ENCODE data around the gene ACSS3. TPM values are rescaled to one million over a fixed set of nuclear protein-coding genes. Genes with fewer than 3 reads are reported as not detected.
A peak's percentile ranks its signal among the peaks of the same experiment; 100 is the strongest.
"Not testable (repeated sequence)": the region's sequence is repeated elsewhere in the genome, so short reads cannot be mapped to it uniquely, and the experiment has no call there.

The ACSS3 gene
- total RNA-seq (ENCODE audit: unreplicated experiment), result 18.7 TPM
- long read RNA-seq, full-length matches to known transcripts, result 17 of 20 reads
- long read RNA-seq, partial matches to known transcripts, result 0 of 20 reads
- long read RNA-seq, other reads (novel, unspliced or antisense), result 3 of 20 reads

DNA sequence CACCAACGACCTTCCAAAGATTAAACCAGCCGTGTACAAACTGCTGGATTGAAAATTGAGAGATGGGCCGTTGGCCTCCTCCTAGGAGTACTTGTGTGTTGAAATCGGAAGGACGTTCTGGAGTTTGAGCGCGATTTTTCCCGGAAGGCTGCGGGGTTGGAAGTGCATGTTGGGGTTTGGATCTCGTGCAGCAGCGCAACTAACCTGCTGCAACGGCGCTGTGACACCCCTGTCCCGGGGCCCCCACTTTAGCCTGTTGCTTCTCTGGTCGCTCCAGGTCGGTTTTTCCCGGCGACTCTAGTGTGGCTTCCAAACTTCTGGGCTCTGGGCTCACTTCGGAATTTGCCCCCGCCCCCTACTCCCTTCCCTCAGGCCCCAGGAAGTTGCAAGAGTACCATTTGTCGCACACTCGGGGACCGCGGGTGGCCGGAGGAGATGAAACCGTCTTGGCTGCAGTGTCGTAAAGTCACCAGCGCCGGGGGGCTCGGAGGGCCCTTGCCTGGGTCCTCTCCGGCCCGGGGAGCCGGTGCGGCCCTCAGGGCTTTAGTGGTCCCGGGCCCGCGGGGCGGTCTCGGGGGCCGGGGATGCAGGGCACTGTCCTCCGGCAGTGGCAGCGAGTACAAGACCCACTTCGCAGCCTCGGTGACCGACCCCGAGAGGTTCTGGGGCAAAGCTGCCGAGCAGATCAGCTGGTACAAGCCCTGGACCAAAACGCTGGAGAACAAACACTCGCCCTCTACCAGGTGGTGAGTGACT, at the start of gene ACSS3:
Gene ACSS3 (plus strand): TSS at position 394 of the 756 bp plus-strand sequence. CDS start 42 bp downstream, at position 436.
- DNase-seq (ENCODE audit: low spot score), result peak; percentile 54
- Mint-ChIP-seq H3K4me1 (ENCODE audit: unreplicated experiment) (peaks cover 21% of the 10 kb centered on the region), H3K4me3 (ENCODE audit: unreplicated experiment) (peak within 1 kb of the TSS; percentile 90), H3K27ac (ENCODE audit: unreplicated experiment) (no peak within 1 kb of the TSS), H3K9me3 (ENCODE audit: unreplicated experiment) (no peaks in the 10 kb centered on the region), H3K36me3 (ENCODE audit: low read depth, unreplicated experiment) (no peaks in the 10 kb centered on the region), H3K27me3 (ENCODE audit: unreplicated experiment) (no peaks in the 10 kb centered on the region)
- TF ChIP-seq CTCF (IDR thresholded peaks at IDR 0.05; ENCODE audit: unreplicated experiment), result no peak

DNA sequence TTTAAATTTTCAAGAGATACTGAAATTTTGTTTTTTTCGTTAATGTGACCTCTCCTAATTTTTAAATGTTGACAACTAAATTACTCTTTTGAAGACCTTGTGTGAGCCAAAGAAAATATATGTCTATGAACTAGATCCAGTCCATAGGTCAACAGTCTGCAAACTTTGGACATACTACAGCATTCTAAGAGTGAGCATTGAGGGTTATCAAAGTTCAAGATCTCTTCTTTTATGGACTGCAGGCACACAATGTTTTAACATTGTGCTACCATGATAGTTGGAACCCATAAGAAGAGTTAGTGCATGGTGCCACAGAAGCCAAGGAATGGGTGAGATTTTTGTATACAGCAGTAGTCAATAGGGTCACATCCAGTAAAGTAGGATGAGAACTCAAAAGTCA, 43.0 kb upstream of the ACSS3 start:
- no peak overlapping the region for H3K27ac Mint-ChIP-seq (ENCODE audit: unreplicated experiment)
- TF ChIP-seq CTCF (IDR thresholded peaks at IDR 0.05; ENCODE audit: unreplicated experiment), result no peak
- H3K4me1 Mint-ChIP-seq (ENCODE audit: unreplicated experiment), result no peaks in the 10 kb centered on the region
- H3K27me3 Mint-ChIP-seq (ENCODE audit: unreplicated experiment), result peaks cover 1% of the 10 kb centered on the region
- no peaks in the 10 kb centered on the region for H3K36me3 Mint-ChIP-seq (ENCODE audit: low read depth, unreplicated experiment)
- DNase-seq (ENCODE audit: low spot score), result no peak
- H3K4me3 Mint-ChIP-seq (ENCODE audit: unreplicated experiment), result no peak overlapping the region
- H3K9me3 Mint-ChIP-seq (ENCODE audit: unreplicated experiment), result no peaks in the 10 kb centered on the region

DNA sequence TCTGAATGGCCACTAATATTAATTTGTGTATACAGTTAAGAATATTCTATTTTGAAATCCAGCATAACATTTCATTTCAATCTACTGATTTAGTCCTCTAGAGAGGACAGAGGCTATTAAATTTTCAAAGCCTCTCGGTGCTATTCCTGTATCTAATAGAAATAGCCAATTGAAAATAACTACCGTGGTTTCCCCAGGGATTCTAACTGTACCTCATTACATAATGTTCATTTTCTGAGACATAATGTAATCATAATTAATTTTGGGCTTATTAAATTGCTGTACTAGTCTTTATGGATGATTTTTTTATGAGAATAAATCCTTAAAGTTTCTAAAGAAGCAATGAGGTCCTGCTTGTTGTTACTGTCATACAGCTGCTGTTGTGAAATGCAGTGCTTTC, 38.6 kb upstream of the ACSS3 start:
- no peaks in the 10 kb centered on the region for H3K36me3 Mint-ChIP-seq (ENCODE audit: low read depth, unreplicated experiment)
- H3K4me3 Mint-ChIP-seq (ENCODE audit: unreplicated experiment), result no peak overlapping the region
- H3K9me3 Mint-ChIP-seq (ENCODE audit: unreplicated experiment), result no peaks in the 10 kb centered on the region
- H3K4me1 Mint-ChIP-seq (ENCODE audit: unreplicated experiment), result no peaks in the 10 kb centered on the region
- H3K27ac Mint-ChIP-seq (ENCODE audit: unreplicated experiment), result no peak overlapping the region
- no peak for TF ChIP-seq CTCF (IDR thresholded peaks at IDR 0.05; ENCODE audit: unreplicated experiment)
- no peaks in the 10 kb centered on the region for H3K27me3 Mint-ChIP-seq (ENCODE audit: unreplicated experiment)
- DNase-seq (ENCODE audit: low spot score), result no peak

DNA sequence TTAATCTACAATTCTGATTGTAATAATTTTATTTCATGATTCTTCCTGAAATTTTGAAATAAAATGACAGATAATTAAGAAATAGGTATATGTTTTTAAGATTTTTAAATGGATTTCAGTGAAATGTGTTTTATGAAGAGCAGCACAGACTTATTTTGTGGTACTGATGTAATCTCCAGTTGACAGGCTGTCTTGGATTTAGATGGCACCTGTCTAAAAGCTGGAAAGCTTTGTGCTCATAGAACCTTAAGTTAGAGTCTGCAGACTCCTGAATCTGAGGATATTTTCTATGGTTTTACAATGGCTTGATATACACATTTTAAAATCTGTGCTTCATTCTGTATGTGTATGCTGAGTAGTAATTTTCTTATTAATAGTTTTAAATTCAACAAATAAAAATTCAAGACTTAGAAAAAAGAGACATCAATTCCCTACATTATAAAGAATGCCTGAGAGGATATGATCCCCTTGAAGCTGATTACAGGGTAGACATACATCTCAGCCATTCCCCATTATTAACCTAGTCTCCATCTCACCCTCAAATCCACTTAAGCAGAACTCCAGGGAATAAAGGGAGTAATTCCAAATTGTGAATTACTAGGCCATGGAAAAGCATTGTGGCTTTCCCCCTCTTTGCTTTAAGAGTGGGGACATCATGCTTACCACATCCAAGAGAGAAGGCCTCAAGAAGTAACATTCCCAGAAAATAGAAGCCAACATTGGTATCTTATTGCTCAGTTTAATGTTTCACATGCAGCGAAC, 33.7 kb upstream of the ACSS3 start:
- TF ChIP-seq CTCF (IDR thresholded peaks at IDR 0.05; ENCODE audit: unreplicated experiment), result no peak
- Mint-ChIP-seq H3K27me3 (ENCODE audit: unreplicated experiment) (peaks cover 2% of the 10 kb centered on the region), H3K4me3 (ENCODE audit: unreplicated experiment) (no peak overlapping the region), H3K27ac (ENCODE audit: unreplicated experiment) (no peak overlapping the region), H3K9me3 (ENCODE audit: unreplicated experiment) (no peaks in the 10 kb centered on the region), H3K4me1 (ENCODE audit: unreplicated experiment) (no peaks in the 10 kb centered on the region), H3K36me3 (ENCODE audit: low read depth, unreplicated experiment) (no peaks in the 10 kb centered on the region)
- no peak for DNase-seq (ENCODE audit: low spot score)

DNA sequence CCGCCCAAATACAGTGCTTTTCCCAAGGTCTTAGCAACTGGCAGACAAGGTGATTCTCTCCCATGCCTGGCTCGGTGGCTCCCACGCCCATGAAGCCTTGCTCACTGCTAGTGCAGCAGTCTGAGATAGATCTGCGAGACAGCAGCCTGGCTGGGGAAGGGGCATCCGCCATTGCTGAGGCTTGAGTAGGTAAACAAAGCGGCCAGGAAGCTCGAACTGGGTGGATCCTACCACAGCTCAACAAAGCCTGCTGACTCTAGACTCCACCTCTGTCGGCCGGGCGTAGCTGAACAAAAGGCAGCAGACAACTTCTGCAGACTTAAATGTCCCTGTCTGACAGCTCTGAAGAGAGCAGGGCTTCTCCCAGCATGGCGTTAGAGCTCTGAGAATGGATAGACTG, 12.9 kb upstream of the ACSS3 start:
- H3K27ac Mint-ChIP-seq (ENCODE audit: unreplicated experiment); H3K36me3 Mint-ChIP-seq (ENCODE audit: low read depth, unreplicated experiment); H3K4me1 Mint-ChIP-seq (ENCODE audit: unreplicated experiment); H3K9me3 Mint-ChIP-seq (ENCODE audit: unreplicated experiment); H3K27me3 Mint-ChIP-seq (ENCODE audit: unreplicated experiment); H3K4me3 Mint-ChIP-seq (ENCODE audit: unreplicated experiment); DNase-seq (ENCODE audit: low spot score): not testable (repeated sequence)
